Jurkat, Clone E6-1 (cell line): ENCODE data around the gene SETSIP.
"Not testable (repeated sequence)": the region's sequence is repeated elsewhere in the genome, so short reads cannot be mapped to it uniquely, and the experiment has no call there.

Experiments used
- DNase-seq: peaks from one replicate; pipeline ENCODE4 v3.0.0-alpha.2; 2011; ENCODE audit warnings: low read depth, low spot score
- H3K4me3 ChIP-seq: 2 replicates; pipeline ENCODE4 v1.5.1; 2011; ENCODE audit warnings: mild to moderate bottlenecking, low read length, control low read depth, moderate library complexity

SETSIP gene

GRCh38 chr1:92070892-92071291 is 4.3 kb downstream of the SETSIP start:
- no peak overlapping the region for H3K4me3 ChIP-seq
- DNase-seq: no peak

- H3K4me3 ChIP-seq: no peak overlapping the region
- no peak for DNase-seq
These were observed 8.9 kb downstream of the SETSIP start for GRCh38 chr1:92066321-92066720.

- H3K4me3 ChIP-seq: no peak overlapping the region
- DNase-seq: no peak
These were observed 10.2 kb downstream of the SETSIP start for GRCh38 chr1:92065042-92065441.

- H3K4me3 ChIP-seq: no peak overlapping the region
- no peak for DNase-seq
These were observed 23.3 kb downstream of the SETSIP start for GRCh38 chr1:92051948-92052347.

GRCh38 chr1:92045766-92046495 is 29.3 kb downstream of the SETSIP start:
- no peak for DNase-seq
- no peak overlapping the region for H3K4me3 ChIP-seq

- no peak for DNase-seq
- H3K4me3 ChIP-seq: no peak overlapping the region
These were observed 31.6 kb downstream of the SETSIP start for GRCh38 chr1:92043621-92044020.

- no peak overlapping the region for H3K4me3 ChIP-seq
- DNase-seq: no peak
These were observed 34.2 kb downstream of the SETSIP start for GRCh38 chr1:92040971-92041370.

- no peak for DNase-seq
These were observed 36.4 kb downstream of the SETSIP start for GRCh38 chr1:92038695-92039346.

GRCh38 chr1:92037400-92037799 is 37.8 kb downstream of the SETSIP start:
- no peak for DNase-seq
- no peak overlapping the region for H3K4me3 ChIP-seq

More at GRCh38 chr1:92038695-92039346, 36.4 kb downstream of the SETSIP start:
- H3K4me3 ChIP-seq: no peak overlapping the region

GRCh38 chr1:92031281-92032110 is 43.7 kb downstream of the SETSIP start:
- H3K4me3 ChIP-seq: no peak overlapping the region
- no peak for DNase-seq

GRCh38 chr1:92030656-92031107 is 44.5 kb downstream of the SETSIP start:
- peak; percentile 29 for DNase-seq
- no peak overlapping the region for H3K4me3 ChIP-seq

- DNase-seq: no peak
These were observed 45.8 kb downstream of the SETSIP start for GRCh38 chr1:92029241-92029922.

GRCh38 chr1:92026806-92027205 is 48.4 kb downstream of the SETSIP start:
- DNase-seq: no peak
- no peak overlapping the region for H3K4me3 ChIP-seq

More at GRCh38 chr1:92029241-92029922, 45.8 kb downstream of the SETSIP start:
- no peak overlapping the region for H3K4me3 ChIP-seq

- H3K4me3 ChIP-seq: not testable (repeated sequence)
These were observed 49.2 kb downstream of the SETSIP start for GRCh38 chr1:92026042-92026441.

More at GRCh38 chr1:92026042-92026441, 49.2 kb downstream of the SETSIP start:
- not testable (repeated sequence) for DNase-seq
